GM18861 (cell line): ENCODE data around the gene MICAL2.

Source experiments
- ATAC-seq: cut with Tn5 transposase; IDR thresholded peaks from one replicate; pipeline ENCODE4 v1.9.1; 2021; ENCODE audit not compliant: unreplicated experiment

Gene MICAL2

DNA sequence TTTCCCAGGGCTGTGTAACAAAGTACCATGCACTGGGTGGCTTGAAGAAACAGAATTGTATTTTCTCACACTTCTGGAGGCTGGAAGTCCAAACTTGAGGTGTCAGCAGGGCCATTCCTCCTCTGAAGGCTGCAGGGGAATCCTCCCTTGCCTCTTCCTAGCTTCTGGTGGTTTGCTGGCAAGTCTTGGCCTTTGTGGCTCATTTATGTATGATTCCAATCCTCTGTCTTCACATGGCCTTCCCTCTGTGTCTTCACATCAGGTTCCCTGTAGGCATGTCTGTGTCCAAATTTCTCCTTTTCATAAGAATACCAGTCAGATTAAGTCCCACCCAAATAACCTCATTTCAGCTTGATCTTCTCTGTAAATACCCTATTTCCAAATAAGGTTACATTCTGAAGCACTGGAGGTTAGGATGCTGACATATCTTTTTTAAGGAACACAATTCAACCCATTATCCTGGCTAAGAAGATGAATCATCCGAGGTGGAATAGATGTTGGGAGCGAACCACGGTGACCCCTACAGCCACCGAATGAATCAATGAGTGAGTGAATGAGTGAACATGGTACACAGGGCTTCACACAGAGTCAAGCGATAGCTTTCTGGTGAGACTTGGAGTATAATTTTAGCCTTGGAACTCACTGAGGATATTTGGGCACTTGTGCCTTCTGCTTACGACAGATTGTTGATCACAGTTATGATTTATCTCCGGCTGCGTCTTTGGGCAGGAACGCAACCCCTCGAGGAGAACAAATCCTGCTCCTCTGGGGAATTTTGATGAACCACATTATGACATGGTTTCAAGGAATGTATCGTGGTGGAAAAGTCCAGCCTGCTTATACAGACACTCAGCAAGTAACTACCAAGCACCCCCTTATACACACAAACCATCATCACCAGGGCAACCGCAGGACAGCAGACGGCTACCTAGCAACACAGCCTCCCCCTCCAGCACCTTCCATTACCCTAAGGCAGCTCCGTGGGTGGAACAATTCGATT is 34.3 kb upstream of the MICAL2 start:
- ATAC-seq: no peak

DNA sequence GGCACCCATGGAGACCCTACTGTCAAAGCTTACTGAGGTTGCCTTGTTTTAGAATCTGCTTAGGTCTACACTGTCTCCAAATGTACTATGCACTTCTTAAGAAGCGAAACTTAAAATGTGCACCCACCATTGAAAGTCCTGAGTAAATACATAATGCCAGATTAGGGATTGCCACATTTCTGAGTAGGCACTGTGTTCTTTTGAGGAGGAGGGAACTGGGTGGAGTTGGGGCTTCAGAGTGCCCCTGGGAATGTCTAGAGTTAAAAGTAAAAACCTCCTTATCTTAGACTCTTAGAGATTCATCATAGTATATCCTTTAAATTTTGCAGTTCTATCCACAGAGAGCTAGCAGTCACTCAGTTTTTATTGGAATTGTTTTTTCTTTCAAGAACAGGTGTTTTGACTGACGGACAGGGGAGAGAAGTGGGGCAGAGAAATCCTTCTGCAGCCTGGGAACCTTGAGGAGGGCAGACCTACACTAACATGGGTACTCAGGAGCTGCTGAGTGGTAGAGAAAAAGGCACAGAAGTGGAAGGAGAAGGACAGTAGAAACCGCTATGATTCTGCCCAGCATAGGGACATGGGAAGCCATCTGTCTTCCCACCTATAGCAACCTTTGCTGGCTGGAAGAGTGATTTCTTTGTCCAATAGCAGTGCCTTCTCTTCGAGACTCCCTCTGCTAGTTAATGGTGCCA is 33.4 kb upstream of the MICAL2 start:
- ATAC-seq: no peak

DNA sequence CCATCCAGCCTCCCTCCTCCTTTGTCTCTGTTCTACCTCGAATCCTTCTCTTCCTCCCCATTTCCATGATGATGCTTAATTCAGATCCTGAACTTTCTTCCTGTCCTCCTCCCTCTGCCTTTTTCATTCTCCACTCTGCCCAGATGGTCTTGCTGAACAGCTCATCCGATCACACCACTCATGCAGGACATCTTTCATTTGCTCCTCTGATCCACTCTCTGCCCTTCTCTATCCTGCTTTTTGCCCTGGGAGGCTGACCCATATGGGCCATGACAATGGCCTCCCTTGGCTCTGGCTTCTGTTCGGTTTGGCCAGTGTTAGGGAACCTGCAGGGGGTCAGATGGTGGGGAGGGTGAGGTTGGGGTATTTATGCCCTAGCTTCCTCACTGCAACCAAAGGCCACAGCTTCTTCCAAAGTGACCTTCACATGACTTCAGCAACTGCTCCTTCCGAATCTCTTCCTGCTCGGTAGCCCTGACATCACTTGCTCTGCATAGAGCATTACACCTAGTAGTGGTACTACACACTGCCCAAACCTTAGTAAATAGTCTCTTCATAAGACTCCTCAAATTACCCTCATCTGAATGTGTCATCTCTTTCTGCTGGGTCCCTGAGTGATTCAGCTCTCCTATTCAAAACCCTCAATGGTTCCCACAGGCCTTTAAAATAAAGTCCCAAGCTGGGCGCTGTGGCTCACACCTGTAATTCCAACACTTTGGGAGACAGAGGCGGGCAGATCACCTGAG is 32.7 kb upstream of the MICAL2 start:
- no peak for ATAC-seq

- no peak for ATAC-seq
Measured at GRCh38 chr11:12079726-12080556, 30.4 kb upstream of the MICAL2 start.

- no peak for ATAC-seq
Measured at GRCh38 chr11:12083380-12083779, 27.0 kb upstream of the MICAL2 start.

GRCh38 chr11:12084256-12084655 is 26.1 kb upstream of the MICAL2 start:
- ATAC-seq: no peak

DNA sequence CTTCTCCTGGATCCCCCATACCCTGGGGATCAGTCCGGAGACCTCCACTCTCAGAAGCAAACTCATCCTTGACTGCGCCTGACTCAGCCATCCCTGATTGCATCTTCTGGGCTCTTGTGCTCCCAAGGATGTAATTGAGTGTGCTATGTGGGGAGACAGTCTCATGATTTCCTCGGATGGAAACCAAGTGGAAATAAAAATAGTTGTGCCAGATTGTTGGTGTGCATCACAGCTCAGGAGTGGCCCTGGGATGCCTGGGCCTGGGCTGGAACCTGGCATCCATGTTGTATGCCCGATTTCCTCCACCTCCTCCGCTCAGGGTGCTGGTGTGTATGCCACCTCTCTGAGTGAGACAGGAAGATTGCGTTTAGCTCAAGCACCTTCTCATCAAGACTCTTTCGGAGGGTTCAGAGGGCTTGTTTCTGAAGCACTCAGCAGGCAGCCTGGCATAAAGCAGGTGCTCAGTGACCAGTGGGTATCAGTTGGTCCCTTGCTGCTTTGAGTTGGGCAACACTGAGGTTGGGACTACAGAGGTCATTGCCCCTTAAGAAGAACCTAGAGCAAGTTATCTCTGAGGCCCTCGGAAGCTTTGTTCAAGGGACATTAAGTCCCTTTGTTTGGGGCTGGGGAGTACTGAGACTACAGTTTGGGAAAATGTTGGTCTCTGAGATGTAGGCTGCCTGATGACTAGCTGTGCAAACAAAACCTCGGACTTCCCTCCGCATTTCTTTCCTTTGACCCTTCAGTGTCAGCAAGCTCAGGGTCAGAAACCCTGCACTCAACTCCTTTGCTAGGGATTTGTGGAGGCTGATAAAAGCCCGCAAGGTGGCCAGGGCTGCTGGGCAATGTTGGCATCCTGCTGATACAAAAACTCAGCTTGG is 24.8 kb upstream of the MICAL2 start:
- ATAC-seq: no peak

- ATAC-seq: no peak
Measured at GRCh38 chr11:12086271-12087074, 23.9 kb upstream of the MICAL2 start.

DNA sequence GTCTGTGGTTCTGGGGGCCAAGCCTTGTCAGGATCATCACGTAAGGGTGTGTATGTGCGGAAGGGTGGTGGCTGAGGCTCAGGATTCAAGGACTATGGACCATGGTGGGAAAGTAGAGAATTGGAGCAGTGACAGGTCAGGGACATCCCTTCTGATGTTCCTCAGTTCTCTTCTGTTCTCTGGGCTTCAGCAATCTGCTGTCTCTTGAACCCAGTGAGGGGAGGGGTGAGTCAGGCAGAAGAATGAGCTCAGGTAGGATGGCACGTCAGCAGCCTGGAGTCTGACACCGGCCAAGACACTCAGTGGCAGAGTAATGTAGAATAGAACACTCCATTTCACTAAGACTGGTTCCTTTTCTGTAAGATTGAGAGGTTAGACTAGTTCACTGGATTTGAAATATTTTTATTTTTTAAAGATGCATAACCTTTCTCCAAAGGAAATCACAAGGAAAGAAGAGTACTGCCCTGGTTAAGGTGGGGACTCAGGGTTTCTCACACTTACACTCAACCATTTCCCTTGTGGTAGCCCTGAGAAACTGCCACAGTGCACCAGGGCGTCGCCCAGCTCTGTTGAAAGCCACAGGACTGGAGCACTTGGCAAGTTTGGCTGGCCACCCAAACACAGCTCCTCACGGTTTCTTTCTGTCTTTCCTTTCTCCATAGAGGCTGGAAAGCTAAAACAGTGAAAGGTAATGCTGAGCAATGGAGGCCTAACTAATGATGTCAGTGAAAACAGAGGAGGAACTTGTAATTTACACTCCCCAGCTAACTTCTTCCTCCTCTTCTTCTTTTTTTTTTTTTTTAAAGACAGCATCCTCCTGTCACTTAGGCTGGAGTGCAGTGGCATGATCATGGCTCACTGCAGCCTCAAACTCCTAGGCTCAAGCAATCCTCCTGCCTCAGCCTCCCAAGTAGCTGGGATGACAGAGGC is 23.1 kb upstream of the MICAL2 start:
- ATAC-seq: no peak

DNA sequence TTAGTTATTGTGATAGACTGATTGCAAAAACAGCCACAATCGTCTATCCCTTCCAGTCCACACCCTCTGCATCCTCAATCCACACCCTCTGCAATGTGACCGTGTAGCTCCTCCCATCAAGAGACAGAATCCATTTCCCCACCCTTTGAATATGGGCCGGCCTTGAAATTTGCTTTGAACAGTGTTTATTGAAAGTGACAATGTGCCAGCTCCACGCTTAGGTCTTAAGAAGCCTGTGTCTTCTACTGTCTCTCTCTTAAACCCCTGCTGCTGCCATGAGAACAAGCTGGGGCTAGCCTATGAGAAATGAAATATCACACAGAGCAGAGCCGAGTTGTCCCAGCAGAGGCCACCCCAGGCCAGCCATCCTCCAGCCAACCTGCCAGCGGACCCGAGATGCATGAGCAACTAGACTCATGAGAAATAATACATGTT is 22.3 kb upstream of the MICAL2 start:
- ATAC-seq: no peak

GRCh38 chr11:12088531-12088930 is 21.9 kb upstream of the MICAL2 start:
- no peak for ATAC-seq

GRCh38 chr11:12089041-12089440 is 21.3 kb upstream of the MICAL2 start:
- ATAC-seq: no peak

- no peak for ATAC-seq
Measured at GRCh38 chr11:12089473-12089872, 20.9 kb upstream of the MICAL2 start.

DNA sequence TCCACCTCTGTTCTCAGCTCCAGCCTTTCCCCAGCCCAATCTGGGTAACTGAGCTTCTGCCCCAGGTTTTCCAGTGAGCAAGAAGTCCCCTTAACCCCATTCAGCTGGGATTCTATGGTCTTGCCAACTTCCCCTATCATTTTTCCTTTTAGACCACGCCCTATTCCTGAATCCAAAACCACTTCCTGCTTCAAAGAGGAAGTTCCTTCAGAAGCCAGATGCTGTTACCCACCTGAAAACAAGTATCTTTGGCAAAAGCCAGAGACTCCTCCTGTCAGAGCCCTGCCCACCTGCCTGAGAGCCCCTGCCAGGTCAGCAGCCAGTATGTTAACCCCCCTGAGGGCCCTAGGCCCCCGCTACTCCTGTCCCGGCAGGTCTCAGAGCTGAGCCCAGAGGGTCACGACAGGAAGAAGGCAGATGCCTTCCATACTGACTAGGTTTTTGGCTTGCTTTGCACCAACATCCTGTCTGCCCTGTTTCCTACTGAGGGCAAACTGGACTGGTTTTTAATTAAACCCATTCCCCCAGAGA is 20.3 kb upstream of the MICAL2 start:
- ATAC-seq: no peak

- ATAC-seq: no peak
Measured at GRCh38 chr11:12090761-12091258, 19.6 kb upstream of the MICAL2 start.

GRCh38 chr11:12091956-12092558 is 18.3 kb upstream of the MICAL2 start:
- no peak for ATAC-seq

DNA sequence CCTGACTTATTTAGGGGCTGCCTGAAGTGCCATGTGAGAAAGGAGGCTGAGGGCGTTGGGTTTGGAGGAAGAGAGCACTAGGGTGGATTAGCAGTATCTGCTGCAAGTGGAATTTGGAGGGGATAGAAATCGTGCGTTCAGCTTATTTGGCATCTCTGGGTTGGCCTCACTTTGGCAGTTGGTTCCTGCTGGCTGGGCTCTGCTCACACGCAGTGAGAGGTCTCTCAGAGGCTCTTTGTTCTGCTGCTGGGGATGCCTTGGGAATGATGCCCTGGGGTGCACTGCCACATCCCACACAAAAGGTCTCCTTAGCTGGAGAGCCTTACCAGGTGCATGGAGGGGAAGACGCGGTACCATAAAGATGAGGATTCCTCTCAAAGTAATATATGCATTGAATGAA is 17.7 kb upstream of the MICAL2 start:
- ATAC-seq: no peak
